Mesothelial cell of epicardium (in vitro differentiated cells): Measurements from ENCODE around the gene CERS2. TPM values are rescaled to one million over a fixed set of nuclear protein-coding genes. Genes with fewer than 3 reads are reported as not detected.

ENCODE experiments used
- DNase-seq, 2 experiments: peaks; one replicate each; pipeline ENCODE4 v3.0.0; 2021; ENCODE audit warnings: low spot score in 2 of 2; ENCODE audit not compliant: unreplicated experiment in 2 of 2
- H3K27ac Mint-ChIP-seq: 2 replicates; pipeline ENCODE4 v1.8.0; 2021; ENCODE audit warnings: mixed read lengths
- H3K27me3 Mint-ChIP-seq: 2 replicates; pipeline ENCODE4 v1.8.0; 2021; ENCODE audit warnings: low read depth, mixed read lengths
- H3K36me3 Mint-ChIP-seq: 2 replicates; pipeline ENCODE4 v1.8.0; 2021; ENCODE audit warnings: mixed read lengths
- H3K4me1 Mint-ChIP-seq: 2 replicates; pipeline ENCODE4 v1.8.0; 2021; ENCODE audit warnings: mixed read lengths
- H3K4me3 Mint-ChIP-seq: 2 replicates; pipeline ENCODE4 v1.8.0; 2021; ENCODE audit warnings: mild to moderate bottlenecking, moderate library complexity, mixed read lengths
- H3K9me3 Mint-ChIP-seq: 2 replicates; pipeline ENCODE4 v1.8.0; 2021; ENCODE audit warnings: mixed read lengths
- CTCF ChIP-seq: fragments of 200-600 bp; sonication (generic); IDR thresholded peaks from one replicate; pipeline ENCODE4 v1.5.0; 2021; ENCODE audit warnings: antibody characterized with exemption; ENCODE audit not compliant: unreplicated experiment
- total RNA-seq: library from RNA; stranded (reverse); gene quantifications from 3 replicates; pipeline ENCODE4 v1.2.1, GENCODE V29; 2021

CERS2 gene
- total RNA-seq, 1 donor from 2014 or later, result 132 TPM

DNA sequence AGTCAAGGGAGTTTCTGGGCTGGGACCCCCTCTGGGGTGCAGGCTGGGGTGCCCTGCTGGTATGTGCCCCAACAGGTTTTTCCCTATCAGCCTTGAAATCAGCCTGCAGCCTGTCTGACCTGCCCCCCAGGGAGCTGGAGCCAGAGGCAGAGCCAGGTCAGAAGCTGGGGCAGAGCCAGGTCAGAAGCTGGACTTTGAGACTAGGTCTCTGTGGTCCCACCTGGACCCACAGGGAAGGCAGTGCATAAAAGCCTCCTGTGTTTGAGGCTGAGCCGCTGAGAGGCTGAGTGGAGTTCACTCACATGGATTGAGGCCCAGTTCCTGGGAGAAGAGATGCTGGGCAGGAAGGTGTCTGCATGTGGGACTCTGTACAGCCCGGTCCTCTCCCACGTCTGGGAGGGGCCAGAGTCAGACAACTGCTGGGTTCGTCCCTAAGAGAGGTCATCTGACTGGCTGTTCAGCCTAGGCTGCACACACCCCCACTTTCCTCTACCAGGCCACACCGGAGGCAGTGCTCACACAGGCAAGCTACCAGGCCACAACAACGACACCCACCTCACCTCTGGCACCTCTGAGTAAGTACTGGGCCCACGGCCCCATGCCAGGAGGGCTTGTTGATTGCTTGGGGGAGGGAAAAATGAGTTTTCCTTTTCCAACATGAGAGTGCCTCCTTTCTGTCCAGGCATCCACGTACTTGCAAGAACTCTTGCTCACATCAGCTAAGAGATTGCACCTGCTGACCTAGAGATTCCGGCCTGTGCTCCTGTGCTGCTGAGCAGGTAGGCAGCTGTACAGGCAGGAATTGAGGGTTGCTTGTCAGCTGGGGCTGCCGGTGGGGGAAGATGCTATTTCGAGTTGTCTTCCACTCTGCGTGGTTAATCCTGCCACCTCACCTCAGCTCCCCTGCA is 7.4 kb upstream of the CERS2 start, which contains the start of gene ANXA9:
Gene ANXA9 (plus strand): TSS at position 488 of the 908 bp plus-strand sequence. CDS start 814 bp downstream, outside the sequence.
- no peak for DNase-seq
- H3K9me3 Mint-ChIP-seq, result no peaks in the 10 kb centered on the region
- TF ChIP-seq CTCF, result no peak
- peak within 1 kb of the TSS; percentile 90 for H3K27ac Mint-ChIP-seq
- no peak within 1 kb of the TSS for H3K4me3 Mint-ChIP-seq
- H3K36me3 Mint-ChIP-seq, result no peaks in the 10 kb centered on the region
- no peaks in the 10 kb centered on the region for H3K27me3 Mint-ChIP-seq
- peaks cover 20% of the 10 kb centered on the region for H3K4me1 Mint-ChIP-seq

- H3K4me3 Mint-ChIP-seq, result no peak overlapping the region
- no peaks in the 10 kb centered on the region for H3K9me3 Mint-ChIP-seq
- H3K27me3 Mint-ChIP-seq, result no peaks in the 10 kb centered on the region
- DNase-seq, result no peak
- H3K27ac Mint-ChIP-seq, result peak overlapping the region; percentile 90
- peaks cover 23% of the 10 kb centered on the region for H3K4me1 Mint-ChIP-seq
- H3K36me3 Mint-ChIP-seq, result no peaks in the 10 kb centered on the region
- no peak for TF ChIP-seq CTCF
These were observed 6.7 kb upstream of the CERS2 start for GRCh38 chr1:150981177-150981804.

DNA sequence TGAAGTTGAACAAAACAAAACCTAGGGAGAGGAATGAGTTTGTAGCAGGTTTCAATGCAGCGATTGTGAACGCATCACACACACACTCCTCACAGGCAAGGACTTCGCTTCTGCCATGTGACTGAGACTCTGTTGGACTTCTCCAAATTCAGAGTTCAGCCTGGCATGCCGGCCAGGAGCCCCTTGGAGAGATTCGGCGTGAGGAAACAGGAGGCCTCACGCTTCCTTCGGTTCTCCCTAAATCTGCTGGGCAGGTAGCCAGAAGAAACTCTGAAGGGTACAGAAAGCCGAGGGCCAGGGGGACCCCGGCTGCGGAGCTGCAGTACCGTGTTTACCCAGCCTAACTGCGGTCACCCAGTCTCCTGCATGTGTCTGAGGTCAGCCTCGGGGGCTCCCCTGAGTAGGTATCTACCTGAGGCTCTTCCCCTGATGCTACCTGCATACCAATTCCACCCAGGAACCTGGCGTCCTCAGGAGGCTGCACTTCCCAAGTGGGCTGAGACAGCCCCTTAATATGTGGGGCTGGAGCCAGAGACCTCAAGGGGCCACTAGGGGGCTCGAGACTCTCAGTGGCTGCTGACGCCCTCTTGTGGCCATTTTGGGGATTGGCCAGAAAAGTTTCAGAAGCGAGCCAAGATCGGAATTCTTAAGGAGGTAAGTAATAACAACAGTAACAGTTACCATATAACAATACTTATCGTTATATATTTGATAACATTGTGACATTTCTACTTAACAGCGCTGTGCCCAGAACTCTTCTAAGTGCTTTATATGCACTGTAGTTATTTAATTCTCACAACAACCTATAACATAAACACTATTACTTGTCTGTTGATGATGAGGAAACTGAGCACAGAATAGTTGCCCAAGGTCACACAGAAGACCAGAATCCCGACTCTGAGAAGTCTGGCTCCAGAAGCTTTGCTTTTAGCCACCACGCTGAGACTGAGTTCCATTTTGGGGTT is 4.7 kb upstream of the CERS2 start:
- Mint-ChIP-seq H3K27ac (no peak overlapping the region), H3K36me3 (no peaks in the 10 kb centered on the region), H3K4me3 (no peak overlapping the region), H3K9me3 (no peaks in the 10 kb centered on the region), H3K27me3 (no peaks in the 10 kb centered on the region), H3K4me1 (peaks cover 23% of the 10 kb centered on the region)
- peak; percentile 78 to 92 for DNase-seq
- TF ChIP-seq CTCF, result peak; percentile 99

DNA sequence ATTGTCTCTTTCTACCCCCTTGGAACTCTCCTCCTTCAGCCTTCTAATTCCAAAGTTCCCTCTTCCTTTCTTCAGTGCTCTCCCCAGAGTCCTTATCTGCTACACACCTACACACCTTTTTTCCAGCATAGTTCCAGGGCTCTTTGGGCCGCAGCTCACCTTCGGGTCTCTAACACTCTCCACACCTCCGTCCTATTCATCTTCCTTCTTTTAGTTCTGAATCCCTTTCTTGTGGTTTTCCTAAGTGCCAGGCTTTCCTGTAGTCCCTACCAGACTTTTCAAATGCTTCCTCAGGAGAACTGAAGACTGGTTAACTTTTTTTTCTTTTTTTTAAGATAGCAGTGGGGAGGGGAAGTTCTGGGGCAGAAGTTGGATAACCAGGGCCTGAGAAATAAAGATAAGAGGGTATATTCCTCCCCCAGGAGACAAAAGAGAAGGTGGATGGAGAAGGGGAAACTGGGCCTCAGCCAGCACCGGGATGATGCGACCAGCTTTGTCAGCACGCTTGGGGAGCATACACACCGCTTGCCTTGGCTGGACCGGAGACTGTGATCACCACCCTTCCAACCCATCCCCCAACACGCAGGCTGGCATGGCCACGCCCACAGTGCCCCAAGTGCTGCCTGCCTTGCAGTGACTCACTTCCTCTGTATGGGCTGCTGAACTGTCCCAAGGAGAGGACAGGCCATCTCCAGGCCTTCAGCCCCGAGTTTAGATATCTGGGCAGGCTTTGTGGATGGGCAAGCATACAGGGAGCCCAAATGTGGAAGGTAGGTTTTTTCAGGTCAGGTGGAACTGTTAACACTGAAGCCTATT is 2.5 kb upstream of the CERS2 start:
- TF ChIP-seq CTCF, result no peak
- peaks cover 33% of the 10 kb centered on the region for H3K4me1 Mint-ChIP-seq
- H3K9me3 Mint-ChIP-seq, result no peaks in the 10 kb centered on the region
- DNase-seq, result no peak
- no peaks in the 10 kb centered on the region for H3K27me3 Mint-ChIP-seq
- peak overlapping the region; percentile 70 for H3K4me3 Mint-ChIP-seq
- H3K36me3 Mint-ChIP-seq, result no peaks in the 10 kb centered on the region
- H3K27ac Mint-ChIP-seq, result peak overlapping the region; percentile 7

GRCh38 chr1:150976401-150976821 is 1.8 kb upstream of the CERS2 start:
- no peak overlapping the region for H3K27ac Mint-ChIP-seq
- H3K4me1 Mint-ChIP-seq, result peaks cover 33% of the 10 kb centered on the region
- TF ChIP-seq CTCF, result no peak
- no peaks in the 10 kb centered on the region for H3K36me3 Mint-ChIP-seq
- no peaks in the 10 kb centered on the region for H3K27me3 Mint-ChIP-seq
- peak overlapping the region; percentile 70 for H3K4me3 Mint-ChIP-seq
- no peak for DNase-seq
- no peaks in the 10 kb centered on the region for H3K9me3 Mint-ChIP-seq
